GM19438 (cell line): ENCODE results near the gene FAP.

ENCODE experiments used
- ATAC-seq: cut with Tn5 transposase; IDR thresholded peaks from one replicate; pipeline ENCODE4 v1.9.1; 2021; ENCODE audit warnings: low read depth; ENCODE audit not compliant: unreplicated experiment

The FAP gene

GRCh38 chr2:162243294-162243693 lies at the start of gene FAP:
FAP (minus strand) TSS chr2:162243445; CDS start chr2:162243327, 118 bp downstream.
- no peak for ATAC-seq

- ATAC-seq: no peak
Measured at GRCh38 chr2:162291748-162292147, 48.5 kb upstream of the FAP start.

GRCh38 chr2:162282765-162283425 lies 39.6 kb upstream of the FAP start:
- no peak for ATAC-seq

GRCh38 chr2:162280654-162281053 lies 37.4 kb upstream of the FAP start:
- ATAC-seq: no peak

GRCh38 chr2:162277381-162277780 lies 34.1 kb upstream of the FAP start:
- ATAC-seq: no peak

GRCh38 chr2:162267996-162268395 lies 24.8 kb upstream of the FAP start:
- ATAC-seq: no peak

- no peak for ATAC-seq
Measured at GRCh38 chr2:162267496-162267895, 24.3 kb upstream of the FAP start.

GRCh38 chr2:162266460-162266760 lies 23.2 kb upstream of the FAP start:
- no peak for ATAC-seq

GRCh38 chr2:162265666-162266459 lies 22.6 kb upstream of the FAP start:
- ATAC-seq: no peak

GRCh38 chr2:162261032-162261945 lies 18.0 kb upstream of the FAP start:
- peak; percentile 55 for ATAC-seq

- no peak for ATAC-seq
Measured at GRCh38 chr2:162258686-162259085, 15.4 kb upstream of the FAP start.

GRCh38 chr2:162258169-162258568 lies 14.9 kb upstream of the FAP start:
- ATAC-seq: no peak

GRCh38 chr2:162257425-162257824 lies 14.2 kb upstream of the FAP start:
- no peak for ATAC-seq

- ATAC-seq: no peak
Measured at GRCh38 chr2:162256591-162256991, 13.3 kb upstream of the FAP start.

GRCh38 chr2:162254236-162254871 lies 11.1 kb upstream of the FAP start:
- ATAC-seq: no peak

- no peak for ATAC-seq
Measured at GRCh38 chr2:162253435-162253834, 10.2 kb upstream of the FAP start.

GRCh38 chr2:162252153-162252552 lies 8.9 kb upstream of the FAP start:
- no peak for ATAC-seq

- no peak for ATAC-seq
Measured at GRCh38 chr2:162245781-162246180, 2.5 kb upstream of the FAP start.

- ATAC-seq: no peak
Measured at GRCh38 chr2:162245061-162245460, 1.8 kb upstream of the FAP start.

- ATAC-seq: no peak
Measured at GRCh38 chr2:162244541-162245031, 1.3 kb upstream of the FAP start.

- ATAC-seq: no peak
Measured at GRCh38 chr2:162243715-162244114, 470 bp upstream of the FAP start.
